ENCODE results near the gene KRTAP2-4.
"Not testable (repeated sequence)": the region's sequence is repeated elsewhere in the genome, so short reads cannot be mapped to it uniquely, and the experiment has no call there.

The KRTAP2-4 gene

DNA sequence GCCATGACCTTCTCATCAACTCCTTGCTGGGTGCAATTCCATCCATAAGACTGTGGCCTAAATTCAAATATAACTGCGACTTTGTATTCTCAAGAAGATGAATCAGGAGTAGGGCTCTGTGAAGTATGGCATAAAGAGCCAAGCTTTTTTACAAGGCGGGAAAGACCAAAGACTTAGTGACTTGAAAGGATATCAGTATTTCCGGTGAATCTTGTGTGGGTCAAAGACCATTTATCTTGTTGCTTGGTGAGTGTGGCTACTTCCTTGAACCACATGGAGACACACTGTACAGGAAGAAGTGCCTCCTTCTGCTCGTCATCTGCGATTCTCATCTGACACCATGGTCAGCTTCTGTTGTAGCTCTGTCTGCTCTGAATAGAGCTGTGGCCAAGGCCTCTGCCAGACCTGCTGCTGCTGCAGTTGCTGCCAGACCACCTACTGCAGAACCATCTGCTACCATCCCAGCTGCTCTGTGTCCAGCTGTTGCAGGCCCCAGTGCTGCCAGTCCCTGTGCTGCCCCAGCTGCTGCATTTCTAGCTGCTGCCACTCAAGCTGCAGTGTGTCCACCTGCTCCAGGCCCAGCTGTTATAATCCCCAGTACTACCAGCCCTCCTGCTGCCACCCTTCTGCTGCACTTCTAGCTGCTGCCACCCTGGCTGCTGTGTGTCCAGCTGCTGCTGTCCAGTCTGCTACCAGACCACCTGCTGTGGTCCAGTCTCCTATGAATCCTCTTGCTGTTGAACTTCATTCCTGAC, 6.1 kb upstream of the KRTAP2-4 start:
- no peak for DNase-seq

DNA sequence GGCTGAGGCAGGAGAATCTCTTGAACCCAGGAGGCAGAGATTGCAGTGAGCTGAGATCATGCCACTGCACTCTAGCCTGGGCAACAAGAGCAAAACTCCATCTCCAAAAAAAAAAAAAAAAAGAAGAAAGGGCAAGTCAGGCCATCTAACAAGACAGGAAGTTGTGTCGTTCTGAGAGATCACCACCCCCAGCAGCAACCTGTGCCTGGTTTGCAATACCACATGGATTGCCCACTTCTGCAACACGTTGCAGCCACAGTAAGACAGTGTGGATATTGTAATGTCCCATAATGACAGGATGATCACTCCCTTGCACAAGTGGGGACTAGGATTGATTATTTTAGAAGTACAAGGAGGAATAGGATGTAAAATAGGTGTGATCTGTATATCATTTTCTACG, 3.4 kb upstream of the KRTAP2-4 start:
- no peak for DNase-seq

- no peak for DNase-seq
Observed at GRCh38 chr17:41067281-41067680, 1.6 kb upstream of the KRTAP2-4 start.

- DNase-seq = not testable (repeated sequence)
Observed at GRCh38 chr17:41065016-41065689, 526 bp downstream of the KRTAP2-4 start.

- DNase-seq = no peak
Observed at GRCh38 chr17:41064301-41064700, 1.4 kb downstream of the KRTAP2-4 start.

DNA sequence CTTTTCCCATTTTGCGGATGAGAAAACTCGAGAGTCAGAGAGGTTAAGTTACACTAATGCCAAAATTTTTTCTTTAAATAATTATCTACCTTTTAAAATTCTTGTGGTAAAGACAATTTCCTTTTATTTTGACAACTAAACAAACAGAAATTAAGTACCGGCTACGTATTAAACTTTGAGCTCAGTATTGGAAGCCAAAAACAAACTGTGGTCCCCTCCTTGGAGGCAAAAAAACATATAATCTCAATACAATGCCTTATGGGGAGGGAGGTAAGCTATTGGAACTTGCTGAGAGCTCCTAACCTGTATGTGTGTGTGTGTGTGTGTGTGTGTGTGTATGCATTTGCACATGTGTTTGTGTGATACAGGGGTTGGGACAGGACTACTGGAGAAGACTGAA, 2.2 kb downstream of the KRTAP2-4 start:
- no peak for DNase-seq

DNA sequence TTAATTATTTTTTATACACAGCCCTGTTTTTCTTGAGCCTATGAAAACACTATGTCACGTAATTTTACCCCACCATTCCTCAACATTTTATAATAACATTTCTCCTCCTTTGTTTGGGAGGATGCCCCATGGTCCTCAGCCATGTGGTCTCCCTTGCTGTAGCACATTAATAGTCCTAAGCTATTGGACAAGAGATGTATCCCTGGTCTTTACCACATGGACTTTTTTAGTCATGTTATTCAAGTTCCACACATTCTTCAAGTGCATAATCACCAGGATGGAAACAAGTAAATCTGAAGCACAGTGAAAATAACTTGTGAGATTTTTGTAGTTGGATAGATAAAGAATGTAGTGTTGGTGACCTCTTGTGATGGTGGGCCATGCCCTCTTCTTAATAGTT, 3.7 kb downstream of the KRTAP2-4 start:
- DNase-seq = no peak

DNA sequence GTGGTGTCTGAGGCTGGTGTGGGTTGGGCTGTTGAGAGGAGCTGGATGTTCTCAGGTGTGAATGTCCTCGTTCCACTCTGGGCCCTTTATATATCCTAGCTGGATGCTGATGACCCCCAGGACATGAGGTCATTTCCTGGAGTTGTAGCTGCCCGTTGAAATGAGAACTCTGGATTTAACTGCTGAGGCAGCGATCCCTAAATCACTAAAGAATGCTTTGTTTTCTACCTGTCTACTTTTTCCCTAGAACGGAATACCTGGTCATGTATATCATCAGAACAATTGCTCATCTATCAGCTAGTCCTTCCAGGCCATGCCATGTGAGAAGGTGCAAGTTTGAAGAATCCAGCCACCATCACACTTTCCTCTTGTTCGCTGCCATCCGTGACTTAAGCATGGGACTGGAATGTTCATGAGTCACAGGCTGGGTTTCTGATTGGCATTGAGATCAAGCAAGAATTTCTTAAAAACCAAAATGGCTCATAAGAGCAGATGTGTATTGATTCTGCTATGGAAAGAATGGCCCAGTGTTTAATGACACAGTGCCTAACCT, 5.6 kb downstream of the KRTAP2-4 start, which contains the start of gene KRTAP2-3:
KRTAP2-3 (minus strand) TSS at position 63 of the 553 bp plus-strand sequence. CDS start 64 bp downstream, outside the sequence.
- no peak for DNase-seq

DNA sequence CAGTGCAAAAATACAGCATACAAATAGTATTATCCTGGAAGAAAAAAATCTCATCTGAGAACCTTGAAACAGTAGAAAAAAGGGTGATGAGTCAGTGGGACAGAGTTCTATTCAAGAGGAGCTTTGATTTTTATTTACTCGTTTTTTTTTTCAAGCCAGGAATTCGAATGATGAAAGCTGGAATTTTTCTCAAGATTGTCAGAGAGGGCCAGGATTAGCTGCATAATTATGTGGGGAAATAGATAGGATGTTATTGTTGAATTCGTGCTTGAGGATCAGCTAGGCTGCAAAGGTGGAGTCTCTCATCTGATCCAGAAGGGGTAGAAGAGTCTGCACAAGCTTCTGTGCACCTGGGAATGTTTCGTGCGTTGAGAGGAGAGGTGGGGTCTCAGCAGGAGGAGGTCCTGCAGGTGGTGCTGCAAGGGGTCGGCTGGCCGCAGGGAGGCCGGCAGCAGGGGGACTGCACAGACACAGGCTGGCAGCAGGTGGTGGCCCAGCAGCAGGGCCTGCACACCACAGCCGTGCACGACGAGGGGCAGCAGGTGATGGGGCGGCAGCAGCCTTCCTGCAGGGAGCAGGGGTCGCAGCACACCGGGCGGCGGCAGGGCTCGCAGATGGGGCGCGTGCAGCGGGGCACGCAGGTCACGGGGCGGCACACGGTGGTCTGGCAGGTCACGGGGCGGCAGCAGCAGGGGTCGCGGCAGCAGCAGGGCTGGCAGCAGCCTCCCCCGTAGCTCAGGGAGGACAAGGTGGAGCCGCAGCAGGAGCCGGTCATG, 6.2 kb downstream of the KRTAP2-4 start:
- DNase-seq = not testable (repeated sequence)

DNA sequence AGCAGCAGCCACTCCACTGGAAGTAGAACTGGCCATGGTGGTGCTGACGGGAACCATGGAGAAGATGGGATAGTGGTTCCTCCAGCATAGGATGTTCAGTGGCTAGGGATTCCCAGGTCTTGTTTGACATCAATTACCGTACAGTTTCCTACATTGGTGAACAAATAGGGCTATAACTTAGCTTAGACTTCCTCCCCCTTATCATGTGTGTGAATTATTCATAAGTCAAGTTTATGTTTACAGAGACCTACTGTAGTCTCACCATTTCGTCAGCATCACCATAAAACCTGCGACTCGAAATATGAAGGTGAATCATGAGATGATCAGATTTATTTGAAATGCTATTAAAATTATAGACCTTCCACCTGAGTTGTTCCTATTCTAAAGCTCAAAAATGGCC, 6.9 kb downstream of the KRTAP2-4 start:
- DNase-seq = no peak

DNA sequence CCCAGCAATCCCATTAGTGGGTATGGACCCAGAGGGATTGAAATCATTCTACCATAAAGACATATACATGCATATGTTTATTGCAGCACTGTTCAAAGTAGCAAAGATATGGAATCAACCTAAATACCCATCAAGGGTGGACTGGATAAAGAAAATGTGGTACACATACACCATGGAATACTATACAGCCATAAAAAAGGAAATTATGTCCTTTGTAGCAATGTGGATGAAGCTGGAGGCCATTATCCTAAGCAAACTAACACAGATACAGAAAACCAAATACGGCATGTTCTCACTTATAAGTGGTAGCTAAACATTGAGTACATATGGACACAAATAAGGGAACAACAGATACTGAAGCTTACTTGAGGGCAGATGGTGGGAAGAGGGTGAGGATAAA, 8.1 kb downstream of the KRTAP2-4 start:
- no peak for DNase-seq

DNA sequence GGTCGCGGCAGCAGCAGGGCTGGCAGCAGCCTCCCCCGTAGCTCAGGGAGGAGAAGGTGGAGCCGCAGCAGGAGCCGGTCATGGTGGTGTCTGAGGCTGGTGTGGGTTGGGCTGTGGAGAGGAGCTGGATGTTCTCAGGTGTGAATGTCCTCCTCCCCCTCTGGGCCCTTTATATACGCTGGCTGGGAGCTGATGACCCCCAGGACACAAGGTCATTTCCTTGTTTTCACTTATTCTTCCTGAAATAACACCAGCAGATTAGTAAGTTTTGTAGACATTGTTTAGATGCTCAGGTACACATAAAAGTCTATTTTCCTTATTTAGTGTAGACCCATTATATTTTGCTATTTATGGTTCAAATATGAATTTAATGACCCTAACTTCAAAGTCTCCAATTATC, 10.5 kb downstream of the KRTAP2-4 start, which contains the start of gene KRTAP2-2:
KRTAP2-2 (minus strand) TSS at position 101 of the 400 bp plus-strand sequence; CDS start at position 82, 19 bp downstream.
- DNase-seq = not testable (repeated sequence)

DNA sequence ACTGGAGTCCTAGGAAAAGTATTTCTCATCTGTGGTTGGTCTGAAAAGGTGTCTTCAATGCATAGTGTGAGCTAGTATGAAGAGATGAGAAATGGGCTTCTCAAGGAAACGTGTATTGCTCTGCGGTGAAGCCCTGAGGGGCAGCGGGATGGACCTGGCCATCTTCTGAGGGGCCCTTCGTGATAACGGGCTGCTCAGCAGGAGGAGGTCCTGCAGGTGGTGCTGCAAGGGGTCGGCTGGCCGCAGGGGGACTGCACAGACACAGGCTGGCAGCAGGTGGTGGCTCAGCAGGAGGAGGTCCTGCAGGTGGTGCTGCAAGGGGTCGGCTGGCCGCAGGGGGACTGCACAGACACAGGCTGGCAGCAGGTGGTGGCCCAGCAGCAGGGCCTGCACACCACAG, 11.1 kb downstream of the KRTAP2-4 start:
- not testable (repeated sequence) for DNase-seq

DNA sequence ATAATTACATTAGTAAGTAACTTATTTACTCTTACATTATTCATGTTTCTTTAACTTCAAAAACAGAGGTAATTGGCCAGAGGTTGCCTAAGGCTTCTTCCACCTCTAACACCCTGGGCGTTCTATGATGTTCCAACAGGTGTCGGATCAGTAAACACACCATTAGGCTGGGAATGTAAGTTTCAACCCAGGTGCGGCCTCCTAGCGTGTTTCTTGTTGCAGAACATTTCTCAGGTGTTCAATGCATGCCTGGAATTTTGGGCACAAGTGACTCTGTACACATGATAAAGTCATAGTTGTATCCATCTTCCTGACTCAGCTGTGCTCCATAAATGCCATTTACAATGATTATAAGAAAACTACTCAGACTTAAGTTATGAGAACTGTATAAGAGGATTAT, 11.7 kb downstream of the KRTAP2-4 start:
- DNase-seq = no peak

DNA sequence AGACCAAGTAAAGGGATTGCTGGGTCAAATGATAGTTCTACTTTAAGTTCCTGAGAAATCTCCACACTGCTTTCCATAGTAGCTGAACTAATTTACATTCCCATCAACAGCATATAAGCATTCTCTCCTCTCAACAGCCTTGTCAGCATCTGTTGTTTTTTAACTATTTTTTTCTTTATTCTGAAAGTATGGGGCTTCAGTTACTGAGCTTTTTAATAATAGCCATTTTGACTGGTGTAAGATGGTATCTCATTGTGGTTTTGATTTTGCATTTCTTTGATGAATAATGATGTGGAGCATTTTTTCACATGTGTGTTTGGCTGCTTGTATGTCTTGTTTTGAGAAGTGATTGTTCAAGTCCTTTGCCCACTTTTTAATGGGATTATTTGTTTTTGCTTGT, 13.1 kb downstream of the KRTAP2-4 start:
- no peak for DNase-seq

GRCh38 chr17:41049110-41049509, 16.6 kb downstream of the KRTAP2-4 start:
- no peak for DNase-seq

DNA sequence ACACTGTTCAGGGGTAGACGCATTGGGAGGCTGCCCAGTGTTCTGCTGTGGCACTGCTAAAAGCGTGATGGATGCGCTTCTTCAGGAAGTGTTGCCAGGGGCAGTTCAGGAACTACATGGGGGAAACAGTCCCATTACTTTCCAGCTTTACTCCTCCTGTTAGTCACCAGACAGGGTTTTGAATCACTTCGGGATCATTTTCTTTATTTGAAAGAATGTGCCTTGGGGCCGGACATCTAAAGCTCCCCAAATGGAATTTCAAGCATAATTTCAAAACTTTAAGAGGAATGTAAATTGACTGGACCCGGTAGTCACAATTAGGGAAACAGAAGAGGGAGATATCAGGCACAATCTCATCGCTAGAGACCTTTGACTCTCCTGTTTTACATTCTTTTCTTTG, 17.2 kb downstream of the KRTAP2-4 start:
- DNase-seq = no peak

GRCh38 chr17:41046735-41047465, 18.8 kb downstream of the KRTAP2-4 start, which contains the start of gene KRTAP2-1:
Gene KRTAP2-1, minus strand, starts transcription at chr17:41047316. Its CDS starts 49 bp downstream, at chr17:41047267.
- DNase-seq = not testable (repeated sequence)

DNA sequence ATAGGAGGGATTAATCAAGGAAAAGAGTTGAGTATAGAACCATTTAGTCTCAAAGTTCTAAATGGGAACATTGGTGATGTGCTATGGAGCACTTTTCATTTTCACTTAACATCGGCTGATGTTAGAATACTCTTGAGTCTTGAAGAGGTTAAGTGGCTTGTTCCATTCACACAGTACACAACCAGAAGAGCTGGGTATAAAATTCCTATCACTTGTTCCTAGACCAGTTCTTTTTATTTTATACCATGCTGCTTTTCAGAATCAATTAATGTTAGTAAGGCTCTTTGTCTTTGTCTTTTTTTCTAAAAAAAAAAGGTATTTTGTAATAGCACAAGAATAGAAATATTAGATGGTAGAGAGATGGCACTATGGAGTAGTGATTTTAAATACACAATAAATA, 22.7 kb downstream of the KRTAP2-4 start:
- no peak for DNase-seq

GRCh38 chr17:41040783-41041571, 24.7 kb downstream of the KRTAP2-4 start, which contains the start of gene KRTAP1-1:
Gene KRTAP1-1, minus strand, starts transcription at chr17:41041450. Its CDS starts 53 bp downstream, at chr17:41041397.
- not testable (repeated sequence) for DNase-seq

- no peak for DNase-seq
Observed at GRCh38 chr17:41037853-41038350, 27.8 kb downstream of the KRTAP2-4 start.
